ENCODE results near the gene SMARCAD1.

The SMARCAD1 gene

GRCh38 chr4:94226763-94227162, 19.1 kb downstream of the SMARCAD1 start:
- no peak for DNase-seq
- intact Hi-C loops (cut with DNase I): no loop called here

- no peak for DNase-seq
- intact Hi-C loops (cut with DNase I): no loop called here
These were observed 21.0 kb downstream of the SMARCAD1 start for GRCh38 chr4:94228493-94229216.

- intact Hi-C loops (cut with DNase I): no loop called here
- no peak for DNase-seq
These were observed 24.9 kb downstream of the SMARCAD1 start for GRCh38 chr4:94232519-94232918.

- no peak for DNase-seq
- intact Hi-C loops (cut with DNase I): no loop called here
These were observed 28.2 kb downstream of the SMARCAD1 start for GRCh38 chr4:94235825-94236224.

GRCh38 chr4:94237271-94237670, 29.6 kb downstream of the SMARCAD1 start:
- DNase-seq: no peak
- intact Hi-C loops (cut with DNase I): no loop called here

- no peak for DNase-seq
- intact Hi-C loops (cut with DNase I): no loop called here
These were observed 30.5 kb downstream of the SMARCAD1 start for GRCh38 chr4:94238160-94238559.

GRCh38 chr4:94240384-94240783, 32.7 kb downstream of the SMARCAD1 start:
- intact Hi-C loops (cut with DNase I): no loop called here
- no peak for DNase-seq

- intact Hi-C loops (cut with DNase I): no loop called here
- no peak for DNase-seq
These were observed 36.6 kb downstream of the SMARCAD1 start for GRCh38 chr4:94244087-94244828.

- intact Hi-C loops (cut with DNase I): no loop called here
- no peak for DNase-seq
These were observed 37.1 kb downstream of the SMARCAD1 start for GRCh38 chr4:94244829-94245185.

- intact Hi-C loops (cut with DNase I): no loop called here
- DNase-seq: no peak
These were observed 43.4 kb downstream of the SMARCAD1 start for GRCh38 chr4:94251094-94251493.

- DNase-seq: peak in 2 of 42 donors; percentile 7 to 13
- intact Hi-C loops (cut with DNase I): no loop called here
These were observed 45.4 kb downstream of the SMARCAD1 start for GRCh38 chr4:94253036-94253435.

- no peak for DNase-seq
- intact Hi-C loops (cut with DNase I): no loop called here
These were observed 48.6 kb downstream of the SMARCAD1 start for GRCh38 chr4:94256144-94256783.

GRCh38 chr4:94256828-94257227, 49.2 kb downstream of the SMARCAD1 start:
- intact Hi-C loops (cut with DNase I): no loop called here
- no peak for DNase-seq

- intact Hi-C loops (cut with DNase I): no loop called here
- no peak for DNase-seq
These were observed 54.7 kb downstream of the SMARCAD1 start for GRCh38 chr4:94262163-94263016.

GRCh38 chr4:94267037-94267436, 59.4 kb downstream of the SMARCAD1 start:
- DNase-seq: no peak
- intact Hi-C loops (cut with DNase I): no loop called here

- no peak for DNase-seq
These were observed 63.6 kb downstream of the SMARCAD1 start for GRCh38 chr4:94271248-94271647.

GRCh38 chr4:94274912-94275311, 67.2 kb downstream of the SMARCAD1 start:
- intact Hi-C loops (cut with DNase I): no loop called here
- no peak for DNase-seq

More at GRCh38 chr4:94271248-94271647, 63.6 kb downstream of the SMARCAD1 start:
- intact Hi-C loops (cut with DNase I): no loop called here

- no peak for DNase-seq
- intact Hi-C loops (cut with DNase I): no loop called here
These were observed 68.5 kb downstream of the SMARCAD1 start for GRCh38 chr4:94276204-94276603.

- no peak for DNase-seq
These were observed 69.9 kb downstream of the SMARCAD1 start for GRCh38 chr4:94277534-94277933.

More at GRCh38 chr4:94277534-94277933, 69.9 kb downstream of the SMARCAD1 start:
- intact Hi-C loops (cut with DNase I): no loop called here

Data from head of caudate nucleus (tissue), 42 donors.